Nephron (organoid): ENCODE data around the gene DENND4A.

ENCODE experiments used
- H3K27ac Mint-ChIP-seq, 3 experiments: 2 replicates each; pipeline ENCODE4 v1.8.0; 2020; ENCODE audit warnings: mixed read lengths in 3 of 3, mild to moderate bottlenecking in 2 of 3, moderate library complexity in 1 of 3
- H3K27me3 Mint-ChIP-seq: 2 replicates; pipeline ENCODE4 v1.8.0; 2021; ENCODE audit warnings: low read depth, mild to moderate bottlenecking, moderate library complexity, mixed read lengths
- H3K36me3 Mint-ChIP-seq: 2 replicates; pipeline ENCODE4 v1.8.0; 2020; ENCODE audit warnings: low read depth, mixed read lengths
- H3K4me1 Mint-ChIP-seq: 2 replicates; pipeline ENCODE4 v1.8.0; 2020; ENCODE audit warnings: mixed read lengths
- H3K4me3 Mint-ChIP-seq, 3 experiments: 2 replicates each; pipeline ENCODE4 v1.8.0; 2020; ENCODE audit warnings: mild to moderate bottlenecking in 3 of 3, mixed read lengths in 3 of 3, moderate library complexity in 2 of 3
- H3K9me3 Mint-ChIP-seq: 2 replicates; pipeline ENCODE4 v1.8.0; 2020; ENCODE audit warnings: mixed read lengths
- TF ChIP-seq, protein P1 (sequence below), 3 experiments: fragments of 200-600 bp; sonication (generic); IDR thresholded peaks; one replicate each; pipeline ENCODE4 v1.5.0; 2021; ENCODE audit warnings: antibody characterized with exemption in 3 of 3; ENCODE audit not compliant: unreplicated experiment in 3 of 3

DENND4A gene

DNA sequence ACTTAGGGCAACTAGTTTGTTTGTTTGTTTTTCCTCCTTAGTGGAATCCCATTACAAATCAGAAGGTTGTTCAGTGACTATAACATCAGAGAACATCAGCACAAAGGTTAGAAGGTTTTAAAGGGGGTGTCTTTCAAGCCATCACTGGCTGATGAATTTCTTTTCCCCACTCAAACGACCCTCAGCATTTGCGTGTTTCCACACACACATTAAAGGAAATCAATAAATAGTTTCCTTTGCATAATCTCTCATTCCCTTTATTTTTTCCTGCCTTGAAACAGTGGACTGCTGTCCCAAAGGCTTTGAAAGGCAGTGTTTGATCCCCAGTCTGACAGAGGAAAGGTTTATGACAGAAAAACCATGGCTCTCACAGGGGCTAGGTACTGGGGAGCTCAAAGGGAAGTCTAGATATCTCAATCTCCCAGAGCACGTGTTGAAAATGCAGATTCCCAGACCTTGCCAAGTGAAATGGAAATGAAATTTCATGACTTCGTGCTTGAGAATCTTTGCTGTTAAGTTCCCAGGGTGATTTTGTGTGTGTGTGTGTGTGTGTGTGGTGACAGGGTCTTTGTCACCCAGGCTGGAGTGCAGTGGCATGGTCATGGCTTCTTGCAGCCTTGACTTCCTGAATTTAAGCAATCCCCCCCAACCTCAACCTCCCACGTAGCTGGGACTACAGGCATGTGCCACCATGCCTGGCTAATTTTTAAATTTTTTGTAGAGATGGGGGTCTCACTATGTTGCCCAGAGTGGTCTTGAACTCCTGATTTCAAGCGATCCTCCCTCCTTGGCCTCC is 178.9 kb downstream of the DENND4A start:
- H3K4me1 Mint-ChIP-seq = peaks cover 25% of the 10 kb centered on the region

DNA sequence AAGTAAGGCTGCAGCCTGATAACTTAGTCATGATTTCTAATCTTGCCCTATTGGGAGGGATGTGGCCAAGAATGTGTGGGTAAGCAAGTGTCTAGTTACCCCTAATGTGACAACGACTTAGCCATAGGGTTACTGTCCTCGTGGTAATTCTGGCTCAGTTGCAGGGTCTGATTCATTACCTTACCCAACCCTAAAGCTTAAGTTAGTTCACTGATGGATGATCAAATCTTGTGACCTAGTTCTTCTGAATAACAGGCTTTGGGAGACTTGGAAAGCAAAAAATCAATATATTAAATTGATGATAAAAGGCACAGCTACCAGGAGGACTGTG is 179.5 kb downstream of the DENND4A start:
- H3K9me3 Mint-ChIP-seq = no peaks in the 10 kb centered on the region
- TF ChIP-seq, protein P1, sequence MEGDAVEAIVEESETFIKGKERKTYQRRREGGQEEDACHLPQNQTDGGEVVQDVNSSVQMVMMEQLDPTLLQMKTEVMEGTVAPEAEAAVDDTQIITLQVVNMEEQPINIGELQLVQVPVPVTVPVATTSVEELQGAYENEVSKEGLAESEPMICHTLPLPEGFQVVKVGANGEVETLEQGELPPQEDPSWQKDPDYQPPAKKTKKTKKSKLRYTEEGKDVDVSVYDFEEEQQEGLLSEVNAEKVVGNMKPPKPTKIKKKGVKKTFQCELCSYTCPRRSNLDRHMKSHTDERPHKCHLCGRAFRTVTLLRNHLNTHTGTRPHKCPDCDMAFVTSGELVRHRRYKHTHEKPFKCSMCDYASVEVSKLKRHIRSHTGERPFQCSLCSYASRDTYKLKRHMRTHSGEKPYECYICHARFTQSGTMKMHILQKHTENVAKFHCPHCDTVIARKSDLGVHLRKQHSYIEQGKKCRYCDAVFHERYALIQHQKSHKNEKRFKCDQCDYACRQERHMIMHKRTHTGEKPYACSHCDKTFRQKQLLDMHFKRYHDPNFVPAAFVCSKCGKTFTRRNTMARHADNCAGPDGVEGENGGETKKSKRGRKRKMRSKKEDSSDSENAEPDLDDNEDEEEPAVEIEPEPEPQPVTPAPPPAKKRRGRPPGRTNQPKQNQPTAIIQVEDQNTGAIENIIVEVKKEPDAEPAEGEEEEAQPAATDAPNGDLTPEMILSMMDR (IDR thresholded peaks at IDR 0.05; ENCODE audit: unreplicated experiment in 3 of 3) = no peak
- H3K4me1 Mint-ChIP-seq = peaks cover 25% of the 10 kb centered on the region
- H3K36me3 Mint-ChIP-seq = no peaks in the 10 kb centered on the region
- peak overlapping the region; percentile 91 to 97 (median 91) for H3K4me3 Mint-ChIP-seq
- peak overlapping the region; percentile 87 to 99 (median 99) for H3K27ac Mint-ChIP-seq
- H3K27me3 Mint-ChIP-seq = no peaks in the 10 kb centered on the region

More for the DNA sequence above, 178.9 kb downstream of the DENND4A start:
- Mint-ChIP-seq H3K4me3 (peak overlapping the region in 1 of 3 experiments; percentile 38), H3K27me3 (no peaks in the 10 kb centered on the region), H3K36me3 (no peaks in the 10 kb centered on the region), H3K9me3 (no peaks in the 10 kb centered on the region), H3K27ac (peak overlapping the region in 2 of 3 experiments; percentile 38 to 99)
- TF ChIP-seq, protein P1 (IDR thresholded peaks at IDR 0.05; ENCODE audit: unreplicated experiment in 3 of 3) = no peak

DNA sequence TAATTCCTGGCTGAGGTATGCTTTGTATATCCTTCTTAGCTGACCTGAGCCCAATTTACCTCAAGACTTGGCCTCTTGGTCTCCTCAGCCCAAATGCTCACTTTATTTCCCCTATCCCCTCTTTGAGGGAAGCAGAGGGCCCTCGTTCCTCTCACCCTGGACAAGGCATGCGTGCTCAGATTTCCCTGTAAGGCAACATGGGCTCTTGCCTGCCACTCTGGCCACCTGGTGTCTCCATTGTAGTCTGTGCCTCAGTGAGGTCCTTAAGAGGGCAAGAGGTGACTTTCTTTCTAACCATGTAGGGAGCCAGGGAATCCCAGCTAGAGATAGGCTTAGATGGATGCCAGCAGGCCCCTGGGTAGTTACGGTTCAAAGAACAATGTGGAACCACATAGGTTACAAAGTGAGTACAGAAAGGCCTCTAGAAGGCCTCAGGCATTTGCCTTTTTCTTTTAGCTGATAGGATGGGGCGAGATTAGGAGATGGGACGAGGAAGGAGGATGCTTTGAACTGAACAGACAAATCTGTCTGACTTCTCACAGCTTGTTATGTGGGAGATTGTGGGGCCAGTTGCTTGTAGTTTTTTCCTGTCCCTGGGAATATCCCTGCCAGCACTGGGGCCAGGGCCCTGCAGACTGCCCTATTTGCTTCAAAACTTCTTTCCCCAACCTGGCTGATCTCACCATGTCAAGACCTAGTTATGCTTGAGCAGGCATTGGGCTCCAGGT is 180.0 kb downstream of the DENND4A start:
- Mint-ChIP-seq H3K4me3 (peak overlapping the region; percentile 91 to 97 (median 91)), H3K36me3 (peaks cover 2% of the 10 kb centered on the region)

DNA sequence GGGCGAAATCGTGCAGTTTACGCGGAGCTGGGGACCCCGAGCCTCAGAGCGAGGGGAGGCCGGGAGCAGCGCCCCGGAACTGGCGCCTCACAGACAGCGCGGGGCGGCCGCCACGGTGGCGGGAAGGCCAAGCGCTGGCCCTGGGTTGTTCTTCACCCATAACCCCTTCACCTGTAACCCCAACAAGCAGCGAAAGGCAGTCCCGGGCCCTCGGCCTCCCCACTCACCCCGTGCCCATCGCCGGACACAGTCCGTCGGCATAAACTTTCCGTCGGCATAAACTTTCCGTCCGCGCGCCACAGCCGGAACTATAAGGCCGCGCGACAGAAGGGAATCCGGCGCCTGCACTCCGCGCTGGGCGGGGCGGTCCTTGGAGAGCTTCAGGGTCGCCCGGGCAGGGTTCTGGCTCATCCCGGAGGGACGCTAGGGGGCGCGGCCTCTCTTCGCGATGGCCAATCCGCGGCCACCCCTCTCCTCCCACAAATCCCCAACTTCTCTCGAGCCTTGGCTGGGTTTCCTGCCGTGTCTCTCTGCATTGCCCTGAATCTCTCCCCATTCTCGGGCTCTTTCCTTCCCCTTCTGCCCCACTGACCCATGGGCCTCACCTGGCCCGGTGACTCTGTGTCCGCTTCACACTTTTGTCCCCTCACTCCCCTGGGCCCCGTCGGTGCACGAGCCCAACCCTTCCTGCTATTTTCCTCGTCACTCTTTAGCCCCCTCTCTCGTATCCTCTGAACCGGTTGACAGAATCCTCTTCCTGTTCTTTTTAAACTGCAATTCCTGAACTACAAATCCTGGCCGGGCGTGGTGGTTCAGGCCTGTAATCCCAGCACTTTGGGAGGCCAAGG is 181.0 kb downstream of the DENND4A start, which contains the start of gene INTS14:
INTS14 (minus strand) TSS at position 261 of the 848 bp plus-strand sequence. CDS start 3,751 bp downstream, outside the sequence.
- H3K27ac Mint-ChIP-seq = peak within 1 kb of the TSS; percentile 87 to 99 (median 99)
- TF ChIP-seq, protein P1 (IDR thresholded peaks at IDR 0.05; ENCODE audit: unreplicated experiment in 3 of 3) = peak; percentile 52 to 67 (median 58)
- H3K4me3 Mint-ChIP-seq = peak within 1 kb of the TSS; percentile 91 to 97 (median 91)
- H3K36me3 Mint-ChIP-seq = peaks cover 3% of the 10 kb centered on the region
- H3K9me3 Mint-ChIP-seq = no peaks in the 10 kb centered on the region
- peaks cover 25% of the 10 kb centered on the region for H3K4me1 Mint-ChIP-seq
- no peaks in the 10 kb centered on the region for H3K27me3 Mint-ChIP-seq

More for the DNA sequence above, 180.0 kb downstream of the DENND4A start:
- Mint-ChIP-seq H3K27ac (peak overlapping the region; percentile 87 to 99 (median 99)), H3K27me3 (no peaks in the 10 kb centered on the region), H3K9me3 (no peaks in the 10 kb centered on the region), H3K4me1 (peaks cover 25% of the 10 kb centered on the region)
- TF ChIP-seq, protein P1 (IDR thresholded peaks at IDR 0.05; ENCODE audit: unreplicated experiment in 3 of 3) = no peak
